ENCODE results near the gene LARGE2. TPM values are rescaled to one million over a fixed set of nuclear protein-coding genes. Genes with fewer than 3 reads are reported as not detected.

LARGE2 gene
- total and polyA plus RNA-seq, 4 experiments from 2014 or later = 3.1 to 8.6 (median 4.6) TPM

GRCh38 chr11:45933846-45934579 is 11.6 kb downstream of the LARGE2 start:
- intact Hi-C loops (cut with micrococcal nuclease) = no loop called here
- no peak overlapping the region for H3K27ac ChIP-seq (ENCODE audit: low read depth, low read length)

GRCh38 chr11:45934580-45935318 is 12.3 kb downstream of the LARGE2 start:
- no peaks in the 10 kb centered on the region for H3K9me3 ChIP-seq (ENCODE audit: control insufficient read depth in 1 of 2, low read length in 2 of 2)
- no peaks in the 10 kb centered on the region for H3K27me3 ChIP-seq (ENCODE audit: insufficient read depth, low read length)
- H3K4me3 ChIP-seq (ENCODE audit: low read length in 2 of 2) = no peak overlapping the region
- H3K27me3 Mint-ChIP-seq = no peaks in the 10 kb centered on the region
- H3K4me3 Mint-ChIP-seq = no peak overlapping the region
- no peaks in the 10 kb centered on the region for H3K9me3 Mint-ChIP-seq
- H3K27ac ChIP-seq (ENCODE audit: low read depth, low read length) = no peak overlapping the region
- POLR2A ChIA-PET (ENCODE audit: partially characterized antibody) = no interaction called here
- peaks cover 20 to 29% (median 24%) of the 10 kb centered on the region in 4 donors for H3K4me1 Mint-ChIP-seq
- peaks cover 26% of the 10 kb centered on the region for H3K4me1 ChIP-seq (ENCODE audit: insufficient read depth, low read length)
- peaks cover 33% of the 10 kb centered on the region for H3K36me3 ChIP-seq (ENCODE audit: insufficient read depth, low read length)
- DNase-seq = no peak
- H3K36me3 Mint-ChIP-seq = peaks cover 21 to 49% of the 10 kb centered on the region in 2 donors
- CTCF ChIA-PET (ENCODE audit: partially characterized antibody) = interaction anchor here (0.7 to 3.5 kb wide), 2 partner anchors 30 to 110 kb away, joined by 5 to 16 read pairs; no protein-coding TSS in a partner anchor
- intact Hi-C loops (cut with micrococcal nuclease) = no loop called here
- H3K27ac Mint-ChIP-seq = peak overlapping the region in 1 of 7 donors; percentile 25

More at GRCh38 chr11:45933846-45934579, 11.6 kb downstream of the LARGE2 start:
- no peaks in the 10 kb centered on the region for H3K27me3 ChIP-seq (ENCODE audit: insufficient read depth, low read length)
- H3K27ac Mint-ChIP-seq = peak overlapping the region in 1 of 7 donors; percentile 13
- DNase-seq = no peak
- H3K36me3 ChIP-seq (ENCODE audit: insufficient read depth, low read length) = peaks cover 33% of the 10 kb centered on the region
- H3K36me3 Mint-ChIP-seq = peaks cover 18 to 46% of the 10 kb centered on the region in 2 donors
- no peaks in the 10 kb centered on the region for H3K9me3 ChIP-seq (ENCODE audit: control insufficient read depth in 1 of 2, low read length in 2 of 2)
- no peak overlapping the region for H3K4me3 ChIP-seq (ENCODE audit: low read length in 2 of 2)
- H3K4me1 Mint-ChIP-seq = peaks cover 20 to 36% (median 28%) of the 10 kb centered on the region in 4 donors
- no peak overlapping the region for H3K4me3 Mint-ChIP-seq
- CTCF ChIA-PET (ENCODE audit: partially characterized antibody) = interaction anchor here (3.5 kb wide), 1 partner anchor 31 kb away, joined by 16 read pairs; no protein-coding TSS in a partner anchor
- no peaks in the 10 kb centered on the region for H3K27me3 Mint-ChIP-seq
- H3K9me3 Mint-ChIP-seq = no peaks in the 10 kb centered on the region
- POLR2A ChIA-PET (ENCODE audit: partially characterized antibody) = no interaction called here
- H3K4me1 ChIP-seq (ENCODE audit: insufficient read depth, low read length) = peaks cover 32% of the 10 kb centered on the region

- Histone ChIP-seq H3K4me1 (ENCODE audit: insufficient read depth, low read length) (peaks cover 18% of the 10 kb centered on the region), H3K9me3 (ENCODE audit: control insufficient read depth in 1 of 2, low read length in 2 of 2) (no peaks in the 10 kb centered on the region), H3K4me3 (ENCODE audit: low read length in 2 of 2) (no peak overlapping the region), H3K36me3 (ENCODE audit: insufficient read depth, low read length) (peaks cover 35% of the 10 kb centered on the region), H3K27ac (ENCODE audit: low read depth, low read length) (no peak overlapping the region), H3K27me3 (ENCODE audit: insufficient read depth, low read length) (no peaks in the 10 kb centered on the region)
- no peaks in the 10 kb centered on the region for H3K9me3 Mint-ChIP-seq
- peaks cover 12 to 22% (median 17%) of the 10 kb centered on the region in 4 donors for H3K4me1 Mint-ChIP-seq
- no peak overlapping the region for H3K4me3 Mint-ChIP-seq
- H3K27me3 Mint-ChIP-seq = no peaks in the 10 kb centered on the region
- peaks cover 21 to 45% of the 10 kb centered on the region in 2 donors for H3K36me3 Mint-ChIP-seq
- ChIA-PET CTCF (ENCODE audit: partially characterized antibody) (interaction anchor here (0.7 to 3.5 kb wide), 4 partner anchors 29 to 111 kb away, joined by 3 to 16 read pairs (median 4); no protein-coding TSS in a partner anchor), POLR2A (ENCODE audit: partially characterized antibody) (no interaction called here)
- intact Hi-C loops (cut with micrococcal nuclease) = no loop called here
- H3K27ac Mint-ChIP-seq = no peak overlapping the region
- no peak for DNase-seq
Observed at GRCh38 chr11:45935349-45936064, 13.1 kb downstream of the LARGE2 start.

GRCh38 chr11:45936511-45937054 is 14.1 kb downstream of the LARGE2 start:
- Mint-ChIP-seq H3K27me3 (no peaks in the 10 kb centered on the region), H3K36me3 (peaks cover 23 to 49% of the 10 kb centered on the region in 2 donors), H3K27ac (peak overlapping the region in 3 of 7 donors; percentile 13 to 47 (median 42)), H3K4me3 (no peak overlapping the region), H3K9me3 (no peaks in the 10 kb centered on the region), H3K4me1 (peaks cover 4 to 11% (median 7%) of the 10 kb centered on the region in 4 donors)
- H3K4me3 ChIP-seq (ENCODE audit: low read length in 2 of 2) = no peak overlapping the region
- peaks cover 36% of the 10 kb centered on the region for H3K36me3 ChIP-seq (ENCODE audit: insufficient read depth, low read length)
- no peaks in the 10 kb centered on the region for H3K27me3 ChIP-seq (ENCODE audit: insufficient read depth, low read length)
- H3K27ac ChIP-seq (ENCODE audit: low read depth, low read length) = no peak overlapping the region
- intact Hi-C loops (cut with micrococcal nuclease) = no loop called here
- POLR2A ChIA-PET (ENCODE audit: partially characterized antibody) = no interaction called here
- CTCF ChIA-PET (ENCODE audit: partially characterized antibody) = interaction anchor here (1.0 to 3.5 kb wide), 3 partner anchors 28 to 58 kb away, joined by 3 to 16 read pairs (median 3); no protein-coding TSS in a partner anchor
- no peaks in the 10 kb centered on the region for H3K9me3 ChIP-seq (ENCODE audit: control insufficient read depth in 1 of 2, low read length in 2 of 2)
- peaks cover 8% of the 10 kb centered on the region for H3K4me1 ChIP-seq (ENCODE audit: insufficient read depth, low read length)
- no peak for DNase-seq

GRCh38 chr11:45937916-45938315 is 15.5 kb downstream of the LARGE2 start:
- H3K27ac Mint-ChIP-seq = peak overlapping the region in 1 of 7 donors; percentile 46
- H3K9me3 ChIP-seq (ENCODE audit: control insufficient read depth in 1 of 2, low read length in 2 of 2) = no peaks in the 10 kb centered on the region
- no peaks in the 10 kb centered on the region for H3K4me1 ChIP-seq (ENCODE audit: insufficient read depth, low read length)
- DNase-seq = no peak
- ChIA-PET POLR2A (ENCODE audit: partially characterized antibody) (no interaction called here), CTCF (ENCODE audit: partially characterized antibody) (no interaction called here)
- no peak overlapping the region for H3K27ac ChIP-seq (ENCODE audit: low read depth, low read length)
- no peaks in the 10 kb centered on the region for H3K9me3 Mint-ChIP-seq
- H3K27me3 ChIP-seq (ENCODE audit: insufficient read depth, low read length) = no peaks in the 10 kb centered on the region
- H3K36me3 Mint-ChIP-seq = peaks cover 24 to 55% of the 10 kb centered on the region in 2 donors
- H3K27me3 Mint-ChIP-seq = no peaks in the 10 kb centered on the region
- peaks cover 36% of the 10 kb centered on the region for H3K36me3 ChIP-seq (ENCODE audit: insufficient read depth, low read length)
- intact Hi-C loops (cut with micrococcal nuclease) = no loop called here
- H3K4me1 Mint-ChIP-seq = peaks cover 0 to under 1% (median 0%) of the 10 kb centered on the region in 4 donors
- no peak overlapping the region for H3K4me3 ChIP-seq (ENCODE audit: low read length in 2 of 2)
- H3K4me3 Mint-ChIP-seq = no peak overlapping the region

GRCh38 chr11:45939836-45940235 is 17.4 kb downstream of the LARGE2 start:
- Mint-ChIP-seq H3K27me3 (no peaks in the 10 kb centered on the region), H3K9me3 (peaks cover 0 to 3% (median 0%) of the 10 kb centered on the region in 8 donors), H3K27ac (peak overlapping the region in 1 of 7 donors; percentile 72), H3K4me1 (no peaks in the 10 kb centered on the region), H3K36me3 (peaks cover 31 to 53% of the 10 kb centered on the region in 2 donors), H3K4me3 (no peak overlapping the region)
- Histone ChIP-seq H3K36me3 (ENCODE audit: insufficient read depth, low read length) (peaks cover 19% of the 10 kb centered on the region), H3K27me3 (ENCODE audit: insufficient read depth, low read length) (no peaks in the 10 kb centered on the region), H3K9me3 (ENCODE audit: control insufficient read depth in 1 of 2, low read length in 2 of 2) (no peaks in the 10 kb centered on the region), H3K27ac (ENCODE audit: low read depth, low read length) (no peak overlapping the region), H3K4me1 (ENCODE audit: insufficient read depth, low read length) (no peaks in the 10 kb centered on the region), H3K4me3 (ENCODE audit: low read length in 2 of 2) (no peak overlapping the region)
- ChIA-PET POLR2A (ENCODE audit: partially characterized antibody) (interaction anchor here (0.7 kb wide), 1 partner anchor 128 kb away, joined by 3 read pairs; no protein-coding TSS in a partner anchor), CTCF (ENCODE audit: partially characterized antibody) (interaction anchor here (1.0 kb wide), 1 partner anchor 25 kb away, joined by 4 read pairs; no protein-coding TSS in a partner anchor)
- intact Hi-C loops (cut with micrococcal nuclease) = no loop called here
- DNase-seq = no peak

Data from CD4-positive, alpha-beta memory T cell (primary cell).